D341Med (cell line): ENCODE results near the gene STK11IP.
A peak's percentile ranks its signal among the peaks of the same experiment; 100 is the strongest.

Source experiments
- DNase-seq: peaks from one replicate; pipeline ENCODE4 v3.0.0; 2012; ENCODE audit warnings: low spot score

The STK11IP gene

DNA sequence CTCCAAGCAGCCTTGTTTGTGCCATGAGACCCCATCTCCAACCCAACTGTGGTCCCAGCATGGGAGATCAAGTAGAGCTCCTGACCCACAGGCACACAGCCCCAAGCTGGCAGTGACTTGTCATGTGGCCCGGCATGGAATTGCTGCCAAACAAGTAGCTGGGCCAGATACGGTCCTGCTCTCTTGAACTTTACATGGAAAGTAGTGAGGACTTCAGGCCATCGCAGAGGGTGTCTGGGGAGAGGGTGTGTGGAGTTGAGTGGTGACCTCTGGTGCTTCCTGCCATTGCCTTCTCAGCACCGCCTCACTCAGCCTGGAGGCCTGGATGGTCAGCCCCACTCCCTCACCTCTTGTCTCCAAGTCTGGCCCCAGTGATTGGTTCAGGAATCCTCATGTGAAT lies 18.9 kb downstream of the STK11IP start:
- no peak for DNase-seq

- DNase-seq = no peak
Measured at GRCh38 chr2:219618733-219619122, 21.1 kb downstream of the STK11IP start.

DNA sequence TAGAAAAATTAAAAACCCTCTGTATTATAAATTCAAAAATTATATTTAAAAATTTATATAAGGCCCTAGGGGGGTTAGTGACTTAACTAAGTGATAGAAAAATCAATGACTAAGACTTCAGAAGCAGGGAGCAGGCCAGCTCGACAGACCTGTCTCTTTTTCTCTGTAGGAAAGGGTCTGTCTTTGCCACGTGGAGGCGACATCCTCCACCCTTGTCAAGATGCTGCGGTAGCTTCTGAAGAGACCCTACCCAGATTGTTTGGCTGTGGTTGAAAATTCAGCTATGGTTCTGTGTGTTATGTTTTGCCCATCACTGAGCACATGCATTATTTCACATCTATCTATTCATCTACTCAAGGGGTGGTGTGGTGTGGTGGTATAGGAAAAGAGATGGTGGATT lies 21.6 kb downstream of the STK11IP start:
- no peak for DNase-seq

- DNase-seq = no peak
Measured at GRCh38 chr2:219620546-219620945, 22.9 kb downstream of the STK11IP start.

DNA sequence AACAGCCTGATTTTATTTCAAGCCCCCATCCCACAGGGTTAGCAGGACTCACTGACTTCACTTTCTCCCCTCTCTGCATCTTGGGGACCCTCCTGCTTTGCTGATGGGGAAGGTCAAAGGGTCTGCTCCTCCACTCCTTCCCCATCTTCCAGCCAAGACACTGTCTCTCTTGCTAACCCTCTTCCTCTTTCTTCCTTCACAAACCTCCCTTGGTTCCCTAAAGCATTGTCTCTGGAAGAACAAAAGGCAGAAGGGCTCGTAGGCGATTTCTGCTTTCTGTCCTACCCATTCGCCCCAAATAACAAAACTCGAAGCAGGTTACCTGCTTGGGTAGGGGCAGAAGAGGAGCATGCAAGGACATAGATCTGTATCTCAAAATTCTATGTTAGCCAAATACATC lies 24.3 kb downstream of the STK11IP start:
- no peak for DNase-seq

DNA sequence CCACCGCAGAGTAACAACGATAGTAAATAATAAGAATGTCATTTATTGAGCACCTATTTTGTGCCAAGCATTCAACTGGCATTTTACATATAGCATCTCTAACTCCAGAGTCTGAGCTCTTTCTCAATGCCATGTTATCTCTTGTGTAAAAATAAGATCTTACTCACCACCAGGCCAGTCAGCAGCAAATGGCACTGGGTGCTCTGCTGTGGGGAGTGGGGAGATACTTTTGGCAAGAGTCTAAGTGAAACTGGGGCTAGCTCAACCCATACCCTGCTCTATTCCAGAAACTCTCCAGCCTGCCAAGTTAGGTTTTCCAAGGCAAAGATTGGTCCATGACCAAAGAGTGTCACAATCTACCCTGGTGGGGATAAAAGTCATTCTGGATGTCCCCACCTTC lies 24.8 kb downstream of the STK11IP start:
- no peak for DNase-seq

DNA sequence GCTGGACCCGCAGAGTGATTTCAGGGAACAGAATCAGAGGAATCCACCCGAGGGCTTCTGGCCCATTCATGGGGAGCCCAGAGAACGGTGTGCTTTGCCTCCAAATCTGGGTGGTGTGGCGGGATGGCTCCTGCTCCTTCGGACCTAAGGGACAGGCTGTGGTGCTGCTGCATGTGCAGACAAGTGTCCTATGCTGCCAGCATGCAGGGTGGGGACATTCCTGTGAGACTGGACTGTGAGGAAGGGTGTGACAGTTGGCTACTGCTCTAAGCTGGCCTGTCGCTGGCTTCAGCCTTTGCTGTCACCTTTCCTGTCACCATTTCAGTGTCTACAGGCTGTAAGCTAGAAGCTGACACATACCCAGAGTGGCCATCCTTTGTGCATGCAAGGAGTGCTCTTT lies 26.9 kb downstream of the STK11IP start:
- DNase-seq = no peak

- no peak for DNase-seq
Measured at GRCh38 chr2:219625179-219625578, 27.5 kb downstream of the STK11IP start.

DNA sequence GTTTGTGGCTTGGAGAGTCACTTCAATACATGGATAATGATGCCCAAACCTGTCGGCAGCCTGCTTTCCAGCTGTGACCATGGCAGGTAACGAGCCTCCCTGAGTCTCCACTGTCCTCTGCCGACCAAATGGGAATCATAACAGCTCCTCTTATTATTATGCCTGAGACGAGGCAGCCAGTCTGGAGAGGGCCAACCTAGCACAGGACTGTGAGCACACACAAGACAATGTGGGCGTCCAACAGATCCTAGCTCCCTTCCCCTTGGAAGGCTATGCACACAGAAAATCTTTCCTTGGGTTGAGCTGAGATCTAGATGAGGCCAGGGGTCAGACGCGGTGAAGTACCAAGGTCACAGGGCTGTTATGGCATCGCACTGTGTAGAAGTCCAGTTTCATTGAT lies 28.9 kb downstream of the STK11IP start:
- no peak for DNase-seq

DNA sequence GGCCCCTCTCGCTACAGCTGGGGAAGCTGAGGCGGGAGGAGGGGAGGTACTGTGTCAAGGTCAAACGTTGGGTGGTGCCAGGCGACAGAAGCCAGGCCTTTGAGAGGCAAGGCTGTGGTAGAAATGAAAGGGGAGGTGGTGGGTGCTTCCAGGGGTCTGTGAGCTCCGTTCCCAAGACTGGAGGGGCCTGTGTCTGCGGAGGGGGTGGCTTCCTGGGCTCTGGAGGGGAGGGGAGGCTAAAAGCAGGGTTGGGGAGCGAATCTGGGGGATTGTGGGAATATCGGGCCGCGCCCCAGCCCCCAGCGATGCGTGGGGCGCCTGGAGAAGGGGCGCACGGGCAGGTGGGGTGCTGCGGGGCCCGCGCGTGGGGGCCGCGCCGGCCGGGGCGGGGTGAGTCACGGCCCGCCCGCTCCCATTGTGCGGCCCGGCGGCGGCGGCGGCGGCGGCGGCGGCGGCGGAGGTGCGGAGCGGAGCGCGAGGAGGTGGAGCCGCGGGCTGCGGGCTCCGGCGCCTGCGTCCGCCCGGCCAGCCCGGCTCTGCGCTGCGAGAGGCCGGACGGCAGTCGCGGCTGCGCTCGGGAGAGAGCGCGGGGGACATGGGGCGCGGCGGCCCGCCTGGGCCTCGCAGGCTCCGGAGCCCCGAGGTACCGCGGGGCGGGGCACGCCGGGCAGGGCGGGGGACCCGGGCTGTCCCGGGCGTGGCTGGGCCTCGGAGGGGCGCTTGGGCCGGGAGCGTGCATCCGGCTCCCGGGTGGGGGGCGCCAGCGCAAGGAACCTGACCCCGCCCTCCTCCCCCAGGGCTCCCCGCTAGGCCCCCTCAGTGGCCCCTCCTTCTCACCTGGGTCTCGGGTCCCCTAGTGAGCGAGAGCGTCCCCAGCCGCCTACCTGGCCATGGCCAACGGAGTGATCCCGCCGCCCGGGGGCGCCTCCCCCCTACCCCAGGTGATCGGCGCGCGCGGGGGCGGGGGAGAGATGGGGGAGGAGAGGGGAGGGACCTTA lies 29.7 kb downstream of the STK11IP start, which contains the start of gene SLC4A3:
Gene SLC4A3, plus strand, starts transcription at position 528 of the 998 bp plus-strand sequence. Its CDS starts 363 bp downstream, at position 891.
- peak; percentile 84 for DNase-seq

GRCh38 chr2:219628235-219628985 lies 30.8 kb downstream of the STK11IP start:
- DNase-seq = no peak

- no peak for DNase-seq
Measured at GRCh38 chr2:219628986-219629901, 31.6 kb downstream of the STK11IP start.

GRCh38 chr2:219629976-219630695 lies 32.5 kb downstream of the STK11IP start:
- no peak for DNase-seq

GRCh38 chr2:219630770-219631405 lies 33.2 kb downstream of the STK11IP start:
- DNase-seq = no peak

GRCh38 chr2:219631406-219631891 lies 33.8 kb downstream of the STK11IP start:
- no peak for DNase-seq

DNA sequence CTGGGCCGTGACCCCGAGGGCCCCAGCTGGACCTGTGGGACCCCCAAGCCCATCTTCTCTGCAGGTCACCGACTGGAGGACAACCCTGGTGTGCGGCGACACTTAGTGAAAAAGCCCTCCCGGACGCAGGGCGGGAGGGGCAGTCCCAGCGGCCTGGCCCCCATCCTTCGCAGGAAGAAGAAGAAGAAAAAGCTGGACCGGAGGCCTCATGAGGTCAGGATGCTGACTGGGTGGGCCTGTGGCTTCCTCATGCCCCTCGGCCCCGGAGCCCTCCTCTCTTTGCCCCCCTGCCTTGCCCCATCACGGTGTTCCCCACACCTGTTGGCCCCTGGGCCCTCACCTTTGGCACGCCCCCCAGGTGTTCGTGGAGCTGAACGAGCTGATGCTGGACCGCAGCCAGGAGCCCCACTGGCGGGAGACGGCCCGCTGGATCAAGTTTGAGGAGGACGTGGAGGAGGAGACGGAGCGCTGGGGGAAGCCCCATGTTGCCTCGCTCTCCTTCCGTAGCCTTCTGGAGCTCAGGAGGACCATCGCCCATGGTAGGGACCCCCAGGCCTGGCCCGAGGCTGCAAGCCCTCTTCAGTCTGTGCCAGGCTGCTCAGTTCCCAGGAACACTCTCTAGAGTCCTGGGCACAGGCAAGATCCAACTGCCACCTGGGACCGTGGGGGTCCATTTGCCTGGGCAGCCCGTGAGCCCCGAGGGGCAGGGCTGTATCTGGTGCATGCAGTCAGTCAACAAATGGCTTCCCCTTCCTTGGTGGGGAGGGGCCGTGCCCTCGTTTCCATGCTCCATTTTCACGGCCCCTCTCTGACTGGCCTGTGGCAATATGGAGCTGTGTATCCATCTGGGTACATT lies 34.5 kb downstream of the STK11IP start:
- peak; percentile 24 for DNase-seq

DNA sequence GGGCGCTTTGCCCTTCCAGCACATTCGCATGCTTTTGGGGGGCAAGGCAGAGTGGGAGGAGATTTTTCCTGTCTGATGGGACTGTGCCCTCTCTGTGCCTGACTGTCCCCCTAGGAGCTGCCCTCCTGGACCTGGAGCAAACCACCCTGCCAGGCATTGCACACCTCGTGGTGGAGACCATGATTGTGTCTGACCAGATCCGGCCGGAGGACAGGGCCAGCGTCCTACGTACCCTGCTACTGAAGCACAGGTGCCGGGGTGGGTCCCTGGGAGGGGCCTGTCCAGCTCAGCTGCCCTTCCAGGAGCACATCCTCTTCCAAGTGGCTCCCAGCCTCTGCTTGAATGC lies 35.1 kb downstream of the STK11IP start:
- DNase-seq = peak; percentile 17

DNA sequence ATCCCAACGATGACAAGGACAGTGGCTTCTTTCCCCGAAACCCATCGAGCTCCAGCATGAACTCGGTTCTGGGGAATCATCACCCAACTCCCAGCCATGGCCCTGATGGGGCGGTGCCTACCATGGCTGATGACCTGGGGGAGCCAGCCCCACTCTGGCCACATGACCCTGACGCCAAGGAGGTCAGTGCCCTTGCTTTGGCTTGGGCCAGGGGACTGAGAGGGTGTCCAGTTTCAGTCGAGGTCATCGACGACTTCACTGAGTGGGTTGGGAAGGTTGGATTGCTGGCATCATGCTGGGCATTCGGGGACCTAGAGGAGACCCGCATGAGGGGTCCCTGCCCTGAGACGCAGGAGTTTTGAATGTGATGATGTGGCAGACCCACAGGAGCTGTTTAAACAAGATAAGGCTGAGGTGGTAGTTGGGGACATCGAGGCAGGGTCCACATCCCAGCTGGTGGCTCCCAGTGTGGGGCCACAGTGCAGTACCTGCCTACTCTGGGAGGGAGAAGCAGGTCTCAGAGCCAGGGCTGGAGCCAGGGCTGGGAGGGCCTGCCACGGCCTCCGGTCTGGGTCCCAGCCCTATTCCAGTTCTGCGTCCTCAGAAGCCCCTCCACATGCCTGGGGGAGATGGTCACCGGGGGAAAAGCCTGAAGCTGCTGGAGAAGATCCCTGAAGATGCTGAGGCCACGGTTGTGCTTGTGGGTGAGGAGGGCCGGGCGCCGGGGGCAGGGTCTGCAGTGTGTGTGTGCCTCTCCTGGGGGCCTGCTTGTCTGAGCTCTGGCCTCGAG lies 35.8 kb downstream of the STK11IP start:
- peak; percentile 20 for DNase-seq
